GM11168 (cell line): ENCODE measurements around the gene SLC11A1.

ENCODE experiments used
- in situ Hi-C: fragments of 300-500 bp; cut with MboI; formaldehyde crosslinking; loops from one replicate; pipeline ENCODE4 v1.12.0; 2022; ENCODE audit warnings: low sequenced_read_pairs; ENCODE audit not compliant: unreplicated experiment

Gene SLC11A1, protein sequence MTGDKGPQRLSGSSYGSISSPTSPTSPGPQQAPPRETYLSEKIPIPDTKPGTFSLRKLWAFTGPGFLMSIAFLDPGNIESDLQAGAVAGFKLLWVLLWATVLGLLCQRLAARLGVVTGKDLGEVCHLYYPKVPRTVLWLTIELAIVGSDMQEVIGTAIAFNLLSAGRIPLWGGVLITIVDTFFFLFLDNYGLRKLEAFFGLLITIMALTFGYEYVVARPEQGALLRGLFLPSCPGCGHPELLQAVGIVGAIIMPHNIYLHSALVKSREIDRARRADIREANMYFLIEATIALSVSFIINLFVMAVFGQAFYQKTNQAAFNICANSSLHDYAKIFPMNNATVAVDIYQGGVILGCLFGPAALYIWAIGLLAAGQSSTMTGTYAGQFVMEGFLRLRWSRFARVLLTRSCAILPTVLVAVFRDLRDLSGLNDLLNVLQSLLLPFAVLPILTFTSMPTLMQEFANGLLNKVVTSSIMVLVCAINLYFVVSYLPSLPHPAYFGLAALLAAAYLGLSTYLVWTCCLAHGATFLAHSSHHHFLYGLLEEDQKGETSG

GRCh38 chr2:218381916-218382366, at the start of gene SLC11A1:
SLC11A1 (plus strand) TSS chr2:218382273; CDS start chr2:218382369, 96 bp downstream.
- in situ Hi-C loops = no loop called here

DNA sequence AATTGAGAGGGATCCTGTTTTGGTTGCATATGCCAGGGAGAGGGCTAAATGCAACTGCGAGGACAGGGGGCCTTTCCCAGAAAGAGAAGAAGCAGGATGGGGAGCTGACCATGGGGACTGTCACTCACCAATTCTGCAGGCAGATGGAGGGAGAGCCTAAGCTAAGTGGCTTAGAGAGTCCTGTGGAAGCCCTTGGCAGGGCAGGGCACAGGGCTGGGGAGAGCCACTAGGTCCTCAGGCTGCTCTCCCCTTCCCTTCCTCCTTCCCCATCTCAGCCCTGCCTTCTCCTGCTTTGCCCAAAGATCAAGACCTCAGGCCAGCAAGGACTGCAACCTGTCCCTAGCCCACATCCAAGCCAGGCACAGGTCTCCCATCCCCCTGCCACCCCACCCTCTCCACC, 49.8 kb upstream of the SLC11A1 start:
- in situ Hi-C loops = no loop called here

- in situ Hi-C loops = no loop called here
Measured at GRCh38 chr2:218332920-218333645, 49.0 kb upstream of the SLC11A1 start.

- in situ Hi-C loops = no loop called here
Measured at GRCh38 chr2:218334531-218334930, 47.5 kb upstream of the SLC11A1 start.

DNA sequence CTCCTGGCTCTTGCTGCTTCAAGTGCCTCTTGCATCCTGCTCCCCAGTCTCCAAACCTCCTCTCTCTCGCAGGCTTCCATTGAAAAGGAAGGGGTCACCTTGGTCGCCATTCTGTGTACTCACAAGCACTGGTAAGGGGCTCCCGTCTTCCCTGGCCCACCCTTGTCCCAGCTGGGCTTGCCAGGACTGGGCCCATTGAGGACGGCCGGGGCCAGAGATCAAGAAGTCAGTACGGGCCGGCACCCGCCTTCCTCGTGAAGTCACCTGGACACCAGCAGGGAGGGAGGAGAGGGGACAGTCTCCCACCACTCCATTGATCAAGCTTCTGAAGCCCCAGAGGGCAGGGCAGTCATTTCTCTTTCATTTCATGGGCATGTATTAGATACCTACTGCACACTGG, 41.4 kb upstream of the SLC11A1 start:
- in situ Hi-C loops = no loop called here

GRCh38 chr2:218341381-218341780, 40.7 kb upstream of the SLC11A1 start:
- in situ Hi-C loops = no loop called here

DNA sequence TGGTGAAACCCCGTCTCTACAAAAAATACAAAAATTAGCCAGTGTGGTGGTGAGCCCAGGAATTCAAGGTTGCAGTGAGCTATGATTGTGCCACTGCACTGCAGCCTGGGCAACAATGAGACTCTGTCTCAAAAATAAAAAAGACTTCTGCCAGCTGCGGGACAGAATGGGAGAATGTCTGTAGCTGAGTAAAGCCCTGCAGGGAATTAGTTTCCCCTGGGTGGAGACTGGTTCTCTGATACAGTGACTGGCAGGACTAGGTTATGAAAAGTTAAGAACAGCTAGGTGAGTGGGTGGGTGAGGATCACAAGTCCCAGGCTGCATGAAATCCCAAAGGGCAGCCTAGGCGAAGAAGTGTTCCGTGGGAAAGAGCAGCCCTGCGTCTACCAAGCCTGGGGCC, 39.2 kb upstream of the SLC11A1 start:
- in situ Hi-C loops = no loop called here

GRCh38 chr2:218343591-218343990, 38.5 kb upstream of the SLC11A1 start:
- in situ Hi-C loops = no loop called here

GRCh38 chr2:218344090-218344754, 37.9 kb upstream of the SLC11A1 start:
- in situ Hi-C loops = no loop called here

DNA sequence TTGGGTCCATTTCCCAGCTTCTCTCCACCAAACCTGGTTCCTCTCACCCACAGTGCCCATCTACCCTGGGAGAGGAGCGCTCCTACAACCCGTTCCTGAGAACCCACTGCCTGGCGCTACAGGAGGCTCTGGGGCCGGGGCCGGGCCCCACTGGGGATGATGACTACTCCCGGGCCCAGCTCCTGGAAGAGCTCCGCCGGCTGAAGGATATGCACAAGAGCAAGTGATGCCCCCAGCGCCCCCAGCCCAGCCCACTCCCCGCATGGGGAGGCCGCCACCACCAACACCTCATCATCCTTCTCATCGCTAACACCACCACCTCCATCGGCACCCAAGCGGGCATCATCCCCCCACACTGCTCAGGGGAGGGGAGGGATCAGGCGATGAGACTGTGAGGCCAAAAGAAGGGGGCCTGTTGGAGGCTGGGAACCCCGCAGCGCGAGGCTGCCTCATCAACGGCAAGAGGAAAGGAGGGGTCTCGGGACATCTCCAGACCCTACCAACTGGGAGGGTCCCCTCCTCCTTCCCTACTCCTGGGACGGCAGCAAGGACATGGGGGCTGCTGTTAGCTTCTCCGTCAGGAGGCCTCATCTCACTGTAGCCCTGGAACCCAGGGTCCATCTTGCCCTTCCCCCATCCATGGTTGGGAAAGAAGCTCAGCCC, 37.2 kb upstream of the SLC11A1 start:
- in situ Hi-C loops = no loop called here

DNA sequence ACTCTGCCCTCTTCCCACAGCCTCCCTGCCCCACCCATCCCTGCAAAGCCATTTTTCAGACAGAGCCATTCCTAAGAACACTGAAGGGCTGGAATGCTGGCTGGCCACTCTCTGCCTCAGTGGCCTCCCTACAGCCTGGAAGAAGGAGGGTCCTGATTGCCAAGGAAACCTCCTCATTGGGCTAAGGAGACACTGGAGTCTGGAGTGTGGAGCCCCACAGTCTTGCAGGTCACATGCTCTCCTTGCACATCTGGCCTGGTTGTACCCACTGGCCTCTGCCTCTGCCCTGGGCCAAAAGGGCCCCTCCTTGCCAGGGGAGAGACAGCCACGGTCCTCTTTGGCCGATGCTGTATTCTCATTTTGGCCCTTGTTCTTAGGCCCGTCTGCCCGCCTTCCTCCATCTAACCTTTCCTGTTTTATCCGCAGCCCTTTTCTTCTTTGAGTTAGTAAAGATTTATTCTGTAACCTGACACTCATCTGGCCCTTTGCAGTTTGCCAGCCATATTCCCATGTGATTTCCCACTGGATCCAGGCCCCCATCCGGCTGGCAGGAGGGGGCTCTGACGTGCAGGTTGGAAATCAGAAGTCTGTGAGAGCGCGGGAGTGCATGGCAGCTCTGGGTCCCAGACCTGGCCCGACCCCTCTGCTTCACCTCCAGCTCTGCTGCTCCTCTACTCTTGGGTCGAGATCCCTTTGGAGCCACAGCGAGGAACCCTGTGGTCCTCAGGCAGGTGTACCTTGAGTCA, 36.4 kb upstream of the SLC11A1 start:
- in situ Hi-C loops = no loop called here

GRCh38 chr2:218347172-218347571, 34.9 kb upstream of the SLC11A1 start:
- in situ Hi-C loops = no loop called here

DNA sequence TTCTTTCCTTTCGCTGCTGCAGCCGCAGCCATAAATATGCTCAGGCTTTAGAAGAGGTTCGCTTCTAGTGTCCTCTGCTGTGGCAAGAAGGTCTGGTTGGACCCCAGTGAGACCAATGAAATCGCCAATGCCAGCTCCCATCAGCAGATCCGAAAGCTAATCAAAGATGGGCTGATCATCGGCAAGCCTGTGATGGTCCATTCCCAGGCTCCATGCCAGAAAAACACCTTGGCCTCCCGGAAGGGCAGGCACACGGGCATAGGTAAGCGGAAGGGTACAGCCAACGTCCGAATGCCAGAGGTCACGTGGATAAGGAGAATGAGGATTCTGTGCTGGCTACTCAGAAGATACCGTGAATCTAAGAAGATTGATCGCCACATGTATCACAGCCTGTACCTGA, 28.0 kb upstream of the SLC11A1 start:
- in situ Hi-C loops = no loop called here

DNA sequence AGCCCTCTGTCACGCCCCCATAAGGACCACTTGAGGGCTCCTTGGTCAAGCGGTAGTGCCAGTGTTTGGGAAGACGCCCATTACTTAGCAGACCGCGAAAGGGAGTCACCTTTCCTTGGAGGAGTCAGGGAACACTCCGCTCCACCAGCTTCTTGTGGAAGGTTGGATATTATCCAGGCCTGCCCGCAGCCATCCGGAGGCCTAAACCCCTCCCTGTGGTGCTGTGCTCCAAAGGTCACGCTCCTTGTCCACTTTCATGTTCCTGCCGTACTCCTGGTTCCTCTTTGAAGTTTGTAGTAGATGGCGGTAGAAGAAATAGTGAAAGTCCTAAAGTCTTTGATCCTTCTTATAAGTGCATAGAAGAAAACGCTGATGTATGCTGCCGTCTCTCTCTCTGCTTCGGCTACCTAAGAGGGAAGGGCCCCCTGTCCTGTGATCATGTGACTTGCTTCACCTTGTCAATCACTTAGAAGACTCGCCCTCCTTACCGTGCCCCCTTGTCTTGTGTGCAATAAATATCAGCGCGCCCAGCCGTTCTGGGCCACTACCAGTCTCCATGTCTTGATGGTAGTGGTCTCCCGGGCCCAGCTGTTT, 27.1 kb upstream of the SLC11A1 start:
- in situ Hi-C loops = loop anchor here (5.0 kb wide), 1 partner anchor 53 kb away; no protein-coding TSS in a partner anchor

DNA sequence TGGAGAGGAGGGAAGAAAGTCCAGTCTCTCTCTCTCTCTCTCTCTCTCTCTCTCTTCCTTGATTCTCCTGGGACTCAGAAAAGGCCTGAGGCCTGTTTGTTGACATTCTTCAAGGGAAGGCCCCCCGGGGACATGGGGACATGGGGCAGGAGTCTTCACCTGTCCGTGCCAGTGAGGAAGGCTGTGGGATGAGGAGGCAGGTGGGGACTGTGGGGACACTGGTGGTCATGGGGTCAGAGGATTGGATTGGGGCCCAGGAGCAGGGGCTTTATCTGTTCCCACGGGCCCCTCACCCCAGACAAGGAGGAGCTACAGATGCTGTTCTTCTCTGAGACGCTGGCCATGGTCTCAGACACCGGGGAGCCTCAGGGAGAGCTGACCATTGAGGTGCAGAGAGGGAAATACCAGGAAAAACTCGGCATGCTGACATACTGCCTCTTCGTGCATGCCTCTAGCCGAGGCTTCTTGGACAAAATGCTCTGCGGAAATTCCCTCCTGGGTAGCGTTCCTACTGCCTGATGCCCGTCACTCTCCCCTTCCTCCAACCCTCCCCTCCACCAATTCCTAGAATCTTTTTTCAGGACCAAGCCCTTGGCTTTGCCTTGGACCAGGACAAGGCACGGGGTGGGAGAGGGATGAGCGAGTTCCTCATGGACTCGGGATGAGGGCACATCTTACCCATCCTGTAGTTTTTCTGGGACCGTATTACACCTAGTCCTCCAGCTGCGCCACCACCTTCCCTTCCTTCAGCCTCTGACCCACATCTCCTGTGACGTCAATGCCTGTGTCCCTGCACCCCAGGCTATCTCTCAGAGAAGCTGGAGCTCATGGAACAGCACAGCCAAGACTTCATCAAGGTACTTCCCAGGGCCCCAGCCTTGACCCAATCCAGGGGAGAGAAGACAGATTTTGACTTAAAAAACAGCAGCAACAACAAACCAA, 24.6 kb upstream of the SLC11A1 start:
- in situ Hi-C loops = loop anchor here (5.0 kb wide), 1 partner anchor 55 kb away; no protein-coding TSS in a partner anchor

GRCh38 chr2:218360453-218360852, 21.6 kb upstream of the SLC11A1 start:
- in situ Hi-C loops = no loop called here

GRCh38 chr2:218362606-218363005, 19.5 kb upstream of the SLC11A1 start:
- in situ Hi-C loops = no loop called here

DNA sequence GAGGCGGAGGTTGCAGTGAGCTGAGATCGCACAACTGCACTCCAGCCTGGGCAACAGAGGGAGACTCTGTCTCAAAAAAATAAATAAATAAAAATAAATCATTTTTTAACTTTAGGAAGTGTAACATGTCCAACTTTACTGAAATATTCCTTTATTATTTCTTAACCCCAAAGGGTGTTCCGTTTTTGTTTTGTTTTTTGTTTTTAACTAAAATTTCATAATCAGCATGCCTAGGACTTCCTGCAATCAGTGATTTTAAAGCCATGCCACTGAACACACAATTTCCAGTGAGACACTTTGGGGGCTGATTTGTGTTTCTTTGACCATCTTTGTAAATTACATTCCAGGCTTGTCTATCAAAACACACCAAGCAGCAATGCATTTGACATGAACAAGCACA, 18.3 kb upstream of the SLC11A1 start:
- in situ Hi-C loops = no loop called here
